GM11168 (cell line): ENCODE results near the gene AGGF1.
"Not testable (repeated sequence)": the region's sequence is repeated elsewhere in the genome, so short reads cannot be mapped to it uniquely, and the experiment has no call there.

Source experiments
- in situ Hi-C: fragments of 300-500 bp; cut with MboI; formaldehyde crosslinking; loops from one replicate; pipeline ENCODE4 v1.12.0; 2022; ENCODE audit warnings: low sequenced_read_pairs; ENCODE audit not compliant: unreplicated experiment

AGGF1 gene, protein sequence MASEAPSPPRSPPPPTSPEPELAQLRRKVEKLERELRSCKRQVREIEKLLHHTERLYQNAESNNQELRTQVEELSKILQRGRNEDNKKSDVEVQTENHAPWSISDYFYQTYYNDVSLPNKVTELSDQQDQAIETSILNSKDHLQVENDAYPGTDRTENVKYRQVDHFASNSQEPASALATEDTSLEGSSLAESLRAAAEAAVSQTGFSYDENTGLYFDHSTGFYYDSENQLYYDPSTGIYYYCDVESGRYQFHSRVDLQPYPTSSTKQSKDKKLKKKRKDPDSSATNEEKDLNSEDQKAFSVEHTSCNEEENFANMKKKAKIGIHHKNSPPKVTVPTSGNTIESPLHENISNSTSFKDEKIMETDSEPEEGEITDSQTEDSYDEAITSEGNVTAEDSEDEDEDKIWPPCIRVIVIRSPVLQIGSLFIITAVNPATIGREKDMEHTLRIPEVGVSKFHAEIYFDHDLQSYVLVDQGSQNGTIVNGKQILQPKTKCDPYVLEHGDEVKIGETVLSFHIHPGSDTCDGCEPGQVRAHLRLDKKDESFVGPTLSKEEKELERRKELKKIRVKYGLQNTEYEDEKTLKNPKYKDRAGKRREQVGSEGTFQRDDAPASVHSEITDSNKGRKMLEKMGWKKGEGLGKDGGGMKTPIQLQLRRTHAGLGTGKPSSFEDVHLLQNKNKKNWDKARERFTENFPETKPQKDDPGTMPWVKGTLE

DNA sequence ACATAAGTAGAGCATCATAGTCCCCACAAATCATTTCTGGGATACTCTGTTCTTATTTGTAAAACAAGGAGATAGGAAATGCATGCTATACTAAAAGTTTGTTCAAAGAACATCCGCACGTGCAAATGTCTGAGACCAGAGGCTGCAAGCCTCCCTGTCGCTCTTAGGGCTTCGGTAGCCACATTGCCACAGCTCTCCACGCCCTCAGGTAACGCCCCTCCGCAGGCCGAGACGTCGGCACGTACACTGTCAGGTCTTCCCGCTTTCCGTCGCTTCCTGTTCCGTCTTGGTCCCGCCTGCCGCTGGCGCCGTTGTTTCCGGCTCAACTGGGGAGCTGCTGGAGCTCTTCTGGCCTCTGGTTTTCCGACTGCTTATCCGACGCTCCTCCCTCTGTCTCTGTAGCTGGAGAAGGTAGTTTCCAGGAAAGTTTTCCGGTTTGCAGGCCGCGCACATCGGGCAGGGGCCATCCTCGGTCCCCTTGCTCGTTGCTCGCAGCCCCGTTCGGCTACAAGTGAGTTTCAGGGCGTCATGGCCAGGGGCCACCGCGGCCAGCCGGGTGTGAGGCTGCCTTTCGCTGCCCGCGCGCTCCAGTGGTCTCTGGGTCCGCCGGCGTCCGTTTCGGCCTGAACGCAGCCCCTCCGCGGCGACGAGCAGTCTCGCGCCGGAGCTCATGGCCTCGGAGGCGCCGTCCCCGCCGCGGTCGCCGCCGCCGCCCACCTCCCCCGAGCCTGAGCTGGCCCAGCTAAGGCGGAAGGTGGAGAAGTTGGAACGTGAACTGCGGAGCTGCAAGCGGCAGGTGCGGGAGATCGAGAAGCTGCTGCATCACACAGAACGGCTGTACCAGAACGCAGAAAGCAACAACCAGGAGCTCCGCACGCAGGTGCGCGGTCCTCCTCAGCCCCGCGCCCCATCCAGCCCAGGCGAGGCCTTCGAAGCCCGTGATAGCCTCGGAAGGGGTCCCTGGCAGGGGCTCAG, at the start of gene AGGF1:
Gene AGGF1, plus strand, starts transcription at position 308 of the 975 bp plus-strand sequence. Its CDS starts 363 bp downstream, at position 671.
- in situ Hi-C loops, result no loop called here

GRCh38 chr5:76980518-76981144, 49.6 kb upstream of the AGGF1 start:
- in situ Hi-C loops, result no loop called here

- in situ Hi-C loops, result no loop called here
These were observed 47.8 kb upstream of the AGGF1 start for GRCh38 chr5:76982450-76982849.

DNA sequence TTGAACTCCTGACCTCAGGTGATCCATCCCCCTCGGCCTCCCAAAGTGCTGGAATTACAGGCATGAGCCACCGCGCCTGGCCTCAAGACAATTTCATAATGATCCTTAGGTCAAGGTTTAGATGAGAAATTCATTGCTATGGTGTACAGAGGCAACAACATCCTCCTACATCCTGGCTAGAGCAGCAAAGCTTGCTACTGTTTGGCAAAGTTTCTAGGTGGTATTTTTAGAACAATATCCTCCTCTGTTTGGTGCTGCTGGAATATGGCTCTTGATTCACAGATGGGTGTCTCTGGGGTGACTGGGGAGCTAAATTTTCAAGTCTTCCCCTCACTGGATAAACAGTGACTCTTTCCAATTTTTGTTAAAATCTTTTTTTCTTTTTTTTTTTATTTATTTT, 46.7 kb upstream of the AGGF1 start:
- in situ Hi-C loops, result no loop called here

DNA sequence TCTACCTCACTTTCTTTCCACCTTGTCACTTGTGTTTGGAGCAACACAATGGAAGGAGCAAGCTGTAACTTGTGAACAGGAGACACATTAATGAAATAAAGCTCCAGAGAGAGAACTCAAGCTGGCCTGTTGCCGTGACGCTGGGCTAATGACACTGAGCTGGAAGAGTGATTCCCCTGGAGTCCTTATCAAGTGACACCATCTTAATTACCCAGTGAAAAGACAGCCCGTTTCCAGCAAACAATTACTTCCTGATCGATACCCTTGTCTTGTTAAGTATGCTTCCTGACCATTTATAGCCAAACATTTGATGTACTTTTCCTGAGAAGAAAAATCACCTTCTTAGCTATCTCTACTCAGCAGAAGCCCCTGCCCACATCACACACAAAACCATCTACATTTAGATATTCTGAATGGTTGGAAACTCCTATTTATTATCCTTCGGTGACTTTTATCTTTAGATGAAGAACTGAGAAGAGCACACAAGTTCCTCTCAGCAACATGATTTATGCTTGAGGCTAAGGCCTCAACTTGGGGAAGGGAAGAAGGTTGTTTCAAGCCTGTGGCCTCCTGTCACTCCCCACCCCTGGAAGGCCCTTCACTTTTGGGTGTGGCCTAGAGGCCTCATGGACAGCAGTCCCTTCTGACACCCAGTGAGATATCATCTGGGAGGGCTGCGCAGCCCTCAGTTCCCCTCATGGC, 43.2 kb upstream of the AGGF1 start:
- in situ Hi-C loops, result no loop called here

GRCh38 chr5:76990899-76991459, 39.2 kb upstream of the AGGF1 start:
- in situ Hi-C loops, result no loop called here

- in situ Hi-C loops, result not testable (repeated sequence)
These were observed 36.8 kb upstream of the AGGF1 start for GRCh38 chr5:76993436-76993835.

GRCh38 chr5:76994337-76994736, 35.9 kb upstream of the AGGF1 start:
- in situ Hi-C loops, result no loop called here

- in situ Hi-C loops, result not testable (repeated sequence)
These were observed 32.0 kb upstream of the AGGF1 start for GRCh38 chr5:76998251-76998650.

DNA sequence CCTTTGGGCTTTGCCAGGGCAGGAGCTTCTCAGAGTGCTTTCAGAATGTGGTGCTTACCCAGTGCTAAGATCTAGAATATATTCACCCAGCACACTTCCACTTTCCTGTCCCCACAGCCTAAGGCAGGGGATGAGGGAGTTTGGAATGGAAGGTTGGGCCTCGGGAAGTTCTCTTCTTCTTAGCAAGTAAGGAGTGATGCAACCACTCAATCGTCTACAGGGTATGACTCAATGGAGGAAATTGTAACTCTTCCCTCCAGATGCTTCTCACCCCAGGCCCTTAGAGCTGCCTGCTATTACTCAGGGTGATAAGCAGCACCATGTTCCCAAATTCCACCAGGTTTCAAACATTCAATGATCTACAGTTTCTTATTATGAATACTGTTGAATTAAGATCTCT, 30.8 kb upstream of the AGGF1 start:
- in situ Hi-C loops, result no loop called here

DNA sequence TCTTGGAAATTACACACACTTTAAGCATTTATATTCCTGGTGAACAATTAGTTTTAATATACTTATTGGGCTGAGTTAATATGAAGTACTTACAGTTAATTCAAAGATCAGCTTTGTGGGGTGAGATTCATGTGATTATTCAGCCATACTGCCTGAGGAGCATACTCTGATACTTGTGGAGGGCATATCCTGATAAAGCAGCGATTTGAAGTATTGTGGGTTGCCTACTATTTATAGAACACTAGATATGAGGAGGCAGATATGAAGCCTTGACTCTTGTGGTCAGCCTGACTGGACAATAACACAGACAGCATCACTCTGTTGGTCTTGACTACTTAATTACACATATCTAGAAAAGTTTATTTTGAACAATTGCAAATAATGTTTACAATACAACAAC, 27.0 kb upstream of the AGGF1 start:
- in situ Hi-C loops, result no loop called here

DNA sequence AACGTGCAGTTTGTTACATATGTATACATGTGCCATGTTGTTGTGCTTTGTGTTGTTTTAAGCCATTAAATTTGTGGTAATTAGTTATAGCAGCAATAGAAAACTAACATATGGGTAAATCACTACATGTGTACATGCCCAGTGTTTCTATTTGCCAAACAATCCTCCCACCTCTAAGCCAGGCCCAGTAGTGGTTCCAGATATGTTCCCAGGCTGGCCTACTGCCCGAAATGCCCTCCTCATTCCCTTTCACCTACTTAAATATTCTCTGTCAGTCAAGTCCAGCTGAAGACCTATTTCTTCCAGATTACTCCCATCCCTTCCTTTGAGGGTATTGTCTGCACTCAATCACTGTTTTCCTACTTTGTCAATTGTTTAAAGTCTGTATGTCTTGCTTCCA, 24.1 kb upstream of the AGGF1 start:
- in situ Hi-C loops, result no loop called here

DNA sequence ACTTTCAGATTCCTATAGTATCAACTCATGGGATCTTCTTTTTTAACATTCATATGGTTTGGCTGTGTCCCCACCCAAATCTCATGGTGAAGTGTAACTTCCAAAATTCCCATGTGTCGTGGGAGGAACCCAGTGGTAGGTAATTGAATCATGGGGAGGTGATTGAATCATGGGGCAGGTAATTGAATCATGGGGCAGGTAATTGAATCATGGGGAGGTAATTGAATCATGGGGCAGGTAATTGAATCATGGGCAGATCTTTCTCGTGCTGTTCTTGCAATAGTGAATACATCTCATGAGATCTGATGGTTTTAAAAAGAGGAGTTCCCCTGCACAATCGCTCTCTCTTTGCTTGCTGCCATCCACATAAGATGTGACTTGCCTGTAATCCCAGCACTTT, 21.8 kb upstream of the AGGF1 start:
- in situ Hi-C loops, result no loop called here

DNA sequence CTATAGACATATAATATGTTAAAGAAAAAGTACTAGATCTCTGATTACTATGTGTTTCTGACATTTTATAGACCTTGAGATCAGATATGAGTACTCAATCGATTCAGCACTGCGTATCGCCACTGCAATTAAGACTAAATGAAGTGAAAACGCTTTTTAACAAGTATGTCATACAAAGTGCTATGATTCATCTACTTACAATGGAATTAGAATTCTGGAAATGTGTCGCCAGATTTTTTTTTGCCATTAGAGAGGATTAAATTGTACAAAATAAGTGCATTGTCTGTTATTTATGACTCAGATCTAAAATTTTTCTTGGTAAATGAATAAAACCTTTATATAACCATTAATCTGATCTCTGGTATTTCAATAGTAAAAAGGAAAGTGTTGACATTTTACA, 20.0 kb upstream of the AGGF1 start:
- in situ Hi-C loops, result no loop called here

- in situ Hi-C loops, result no loop called here
These were observed 18.7 kb upstream of the AGGF1 start for GRCh38 chr5:77011498-77011897.

GRCh38 chr5:77012601-77013000, 17.6 kb upstream of the AGGF1 start:
- in situ Hi-C loops, result no loop called here

DNA sequence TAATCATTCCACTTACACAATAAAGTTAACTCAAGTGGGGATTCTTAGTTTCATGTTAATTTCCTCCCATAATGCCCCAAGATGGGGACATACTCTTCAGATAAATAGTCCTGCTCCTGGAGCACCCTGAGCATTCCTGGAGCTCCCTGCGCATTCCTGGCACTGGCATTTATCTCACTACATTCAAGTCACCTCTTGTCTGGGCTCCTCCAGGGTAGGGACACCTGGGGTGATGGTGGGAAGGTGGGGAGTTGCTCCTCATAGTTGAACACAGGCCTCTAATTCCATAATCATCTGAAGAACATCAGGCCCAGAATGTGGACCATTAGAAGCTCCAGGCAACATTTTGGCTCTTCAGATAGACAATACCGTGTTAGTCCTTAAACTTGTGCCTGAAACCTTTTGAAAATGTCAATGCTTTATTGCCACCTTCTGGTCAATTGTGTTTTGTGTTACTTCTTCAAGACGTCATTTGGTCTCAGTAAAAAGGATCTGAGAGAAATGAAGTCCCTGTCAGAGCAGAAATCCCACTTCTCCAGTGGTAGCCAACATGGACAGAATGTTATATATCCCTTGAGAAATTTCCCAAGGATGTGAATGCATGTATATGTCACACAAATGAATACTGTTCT, 14.2 kb upstream of the AGGF1 start:
- in situ Hi-C loops, result loop anchor here (5.0 kb wide), 1 partner anchor 149 kb away; no protein-coding TSS in a partner anchor

- in situ Hi-C loops, result loop anchor here (5.0 kb wide), 1 partner anchor 150 kb away; no protein-coding TSS in a partner anchor
These were observed 13.2 kb upstream of the AGGF1 start for GRCh38 chr5:77016962-77017361.
